ENCODE measurements around the gene PIP4K2A. TPM values are rescaled to one million over a fixed set of nuclear protein-coding genes. Genes with fewer than 3 reads are reported as not detected.

PIP4K2A gene
- total and polyA plus RNA-seq, 2 of the 13 experiments (the other 11 are each of a cell fraction or from before 2014, with no cell fraction given), result 9.1 to 22.6 TPM

GRCh38 chr10:22647244-22647643 is 67.1 kb downstream of the PIP4K2A start (continued):
- no peak for TF ChIP-seq KAT7 (CRISPR knock-in tag; IDR thresholded peaks at IDR 0.05; ENCODE audit: borderline replicate concordance)

GRCh38 chr10:22646388-22646853 is 68.0 kb downstream of the PIP4K2A start:
- in situ Hi-C loops (cut with HindIII; ENCODE audit: extremely low pct_ligation_motif_present, low pct_unique_long_range_greater_than_20kb) (no loop called here), intact Hi-C loops (cut with micrococcal nuclease; ENCODE audit: unreplicated experiment) (loop anchor here (5.0 kb wide), 1 partner anchor 1569 kb away; no protein-coding TSS in a partner anchor)
- H3K36me3 ChIP-seq (replicated peaks in 1 of 2; ENCODE audit: control insufficient read depth in 1 of 2, insufficient read depth in 2 of 2, low read length in 2 of 2), result no peaks in the 10 kb centered on the region
- no peak overlapping the region for H3K27ac ChIP-seq (ENCODE audit: extremely low read length, insufficient read depth, low read length)
- no peak overlapping the region for H3K4me2 ChIP-seq (ENCODE audit: low read depth, low read length)
- FAIRE-seq (no peak), ATAC-seq (no peak), DNase-seq (ENCODE audit: low spot score) (no peak)
- H2AFZ ChIP-seq (ENCODE audit: low read length), result no peak overlapping the region
- no peaks in the 10 kb centered on the region for H3K27me3 ChIP-seq (ENCODE audit: control insufficient read depth in 1 of 2, insufficient read depth in 2 of 2, low read length in 2 of 2)
- WGBS (ENCODE audit: low lambda C conversion rate), result 91% methylated on average over 2 of the region's 2 CpGs
- ChIA-PET POLR2A (no interaction called here), CTCF (ENCODE audit: low intra/inter-chr PET ratio, low total read pairs) (no interaction called here)
- H3K9me3 ChIP-seq (ENCODE audit: low read length), result no peaks in the 10 kb centered on the region
- peaks cover 4% of the 10 kb centered on the region; the same call in 1 of the 2 replicates for H3K4me1 ChIP-seq (ENCODE audit: insufficient read depth, low read length)
- H4K20me1 ChIP-seq (ENCODE audit: insufficient read depth, low read length), result no peaks in the 10 kb centered on the region
- no peak overlapping the region for H3K4me3 ChIP-seq (replicated peaks in 1 of 3; ENCODE audit: insufficient read depth in 1 of 3, low read depth in 2 of 3, low read length in 3 of 3)
- no peaks in the 10 kb centered on the region for H3K79me2 ChIP-seq (ENCODE audit: insufficient read depth, low read length)
- BruUV-seq (replicated peaks), result no TSS peak
- no peak overlapping the region for H3K9ac ChIP-seq (ENCODE audit: insufficient read depth, low read depth, low read length)
- TF ChIP-seq KLF13 (CRISPR knock-in tag; IDR thresholded peaks at IDR 0.05) (no peak), PHB2 (IDR thresholded peaks at IDR 0.05; ENCODE audit: partially characterized antibody) (no peak), RXRB (CRISPR knock-in tag; IDR thresholded peaks at IDR 0.05; ENCODE audit: borderline replicate concordance) (no peak)

GRCh38 chr10:22644222-22644621 is 70.2 kb downstream of the PIP4K2A start:
- Histone ChIP-seq H3K36me3 (replicated peaks in 1 of 2; ENCODE audit: control insufficient read depth in 1 of 2, insufficient read depth in 2 of 2, low read length in 2 of 2) (no peaks in the 10 kb centered on the region), H4K20me1 (ENCODE audit: insufficient read depth, low read length) (no peaks in the 10 kb centered on the region), H3K27ac (ENCODE audit: extremely low read length, insufficient read depth, low read length) (no peak overlapping the region), H3K79me2 (ENCODE audit: insufficient read depth, low read length) (peaks cover 3% of the 10 kb centered on the region), H2AFZ (ENCODE audit: low read length) (no peak overlapping the region), H3K9ac (ENCODE audit: insufficient read depth, low read depth, low read length) (no peak overlapping the region), H3K27me3 (ENCODE audit: control insufficient read depth in 1 of 2, insufficient read depth in 2 of 2, low read length in 2 of 2) (no peaks in the 10 kb centered on the region), H3K4me3 (replicated peaks in 1 of 3; ENCODE audit: insufficient read depth in 1 of 3, low read depth in 2 of 3, low read length in 3 of 3) (no peak overlapping the region), H3K9me3 (ENCODE audit: low read length) (no peaks in the 10 kb centered on the region), H3K4me2 (ENCODE audit: low read depth, low read length) (no peak overlapping the region), H3K4me1 (ENCODE audit: insufficient read depth, low read length) (no peaks in the 10 kb centered on the region)
- no TSS peak for BruUV-seq (replicated peaks)
- in situ Hi-C loops (cut with HindIII; ENCODE audit: extremely low pct_ligation_motif_present, low pct_unique_long_range_greater_than_20kb), result no loop called here
- 67% methylated on average over 3 of the region's 3 CpGs for WGBS (ENCODE audit: low lambda C conversion rate)
- DNase-seq (ENCODE audit: low spot score) (no peak), FAIRE-seq (no peak), ATAC-seq (no peak)
- intact Hi-C loops (cut with micrococcal nuclease; ENCODE audit: unreplicated experiment), result no loop called here
- POLR2A ChIA-PET, result no interaction called here
- CTCF ChIA-PET (ENCODE audit: low intra/inter-chr PET ratio, low total read pairs), result no interaction called here
- TF ChIP-seq ZNF792 (CRISPR knock-in tag; IDR thresholded peaks at IDR 0.05), result no peak
- TF ChIP-seq DBP (CRISPR knock-in tag; IDR thresholded peaks at IDR 0.05; ENCODE audit: not compliant biosample characterization), result no peak
- no peak for TF ChIP-seq ERF (CRISPR knock-in tag; IDR thresholded peaks at IDR 0.05)
